NCI-H1694 treated with DMSO at 0.1 percent for 48 hours (cell line): ENCODE data around the gene DCBLD2.
"Not testable (repeated sequence)": the region's sequence is repeated elsewhere in the genome, so short reads cannot be mapped to it uniquely, and the experiment has no call there.

Source experiments
- DNase-seq: peaks from one replicate; lab custom pipeline; 2025; lab: John Stamatoyannopoulos, UW

DCBLD2 gene

DNA sequence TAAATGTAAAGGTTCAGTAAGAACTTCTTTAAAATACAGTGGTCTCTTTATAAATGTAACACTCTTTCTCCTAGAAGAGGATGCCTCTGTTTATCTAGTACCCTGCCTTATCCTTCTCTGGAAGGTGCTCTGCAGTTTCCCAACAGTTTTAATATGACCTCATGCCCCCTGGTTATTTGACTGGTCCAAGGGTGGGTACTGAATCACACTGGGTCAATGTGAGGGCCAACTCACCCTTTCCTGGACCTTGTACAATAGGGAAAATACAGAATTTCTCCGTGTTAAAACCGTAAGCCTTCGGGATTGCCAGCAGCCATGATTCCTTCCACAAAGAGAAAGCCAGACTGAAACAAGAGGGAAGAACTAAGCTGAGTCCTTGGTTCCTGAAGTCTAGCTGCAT is 9.2 kb downstream of the DCBLD2 start:
- DNase-seq = no peak

DNA sequence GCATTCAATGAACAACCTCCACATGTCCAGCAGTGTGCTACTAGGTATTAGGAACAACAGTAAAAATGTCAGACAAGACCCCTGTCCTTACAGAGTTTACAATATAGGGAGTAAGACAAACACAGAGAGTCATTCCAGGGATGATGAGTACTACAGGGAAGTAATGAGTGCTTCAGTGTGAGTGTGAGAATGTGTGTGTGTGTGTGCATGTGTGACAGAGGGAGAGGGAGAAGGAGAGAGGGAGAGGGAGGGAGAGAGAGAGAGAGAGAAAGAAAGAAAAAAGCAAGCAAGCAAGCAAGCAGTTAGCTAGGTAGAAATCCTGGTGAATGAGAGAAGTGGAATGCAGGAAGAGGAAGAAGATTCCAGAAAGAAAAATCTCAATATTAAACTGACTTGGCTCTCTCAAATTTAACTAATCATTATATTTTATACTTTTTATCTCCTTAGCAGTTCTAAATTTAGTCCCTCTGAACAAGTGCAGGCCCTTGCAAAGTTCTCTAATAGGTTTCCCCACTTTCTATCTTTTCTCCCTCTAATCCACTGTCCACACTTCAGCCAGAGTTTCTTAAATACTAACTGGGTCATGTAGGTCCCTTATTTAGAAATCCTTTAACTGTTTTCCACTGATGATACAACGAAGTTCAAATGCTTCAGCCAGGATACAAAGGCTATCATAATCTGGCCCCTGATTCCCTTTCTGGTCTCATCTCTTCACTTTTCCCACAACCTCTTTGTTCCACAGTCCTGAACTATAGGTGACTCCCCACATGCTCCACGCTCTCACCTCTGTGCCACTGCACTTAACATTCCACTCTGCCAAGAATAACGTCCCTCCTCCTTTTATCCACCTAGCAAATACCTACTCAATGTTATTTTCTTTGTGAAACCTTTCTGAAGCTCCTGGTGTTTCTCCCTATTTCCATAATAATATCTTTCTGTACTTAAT is 10.3 kb downstream of the DCBLD2 start:
- DNase-seq = no peak

DNA sequence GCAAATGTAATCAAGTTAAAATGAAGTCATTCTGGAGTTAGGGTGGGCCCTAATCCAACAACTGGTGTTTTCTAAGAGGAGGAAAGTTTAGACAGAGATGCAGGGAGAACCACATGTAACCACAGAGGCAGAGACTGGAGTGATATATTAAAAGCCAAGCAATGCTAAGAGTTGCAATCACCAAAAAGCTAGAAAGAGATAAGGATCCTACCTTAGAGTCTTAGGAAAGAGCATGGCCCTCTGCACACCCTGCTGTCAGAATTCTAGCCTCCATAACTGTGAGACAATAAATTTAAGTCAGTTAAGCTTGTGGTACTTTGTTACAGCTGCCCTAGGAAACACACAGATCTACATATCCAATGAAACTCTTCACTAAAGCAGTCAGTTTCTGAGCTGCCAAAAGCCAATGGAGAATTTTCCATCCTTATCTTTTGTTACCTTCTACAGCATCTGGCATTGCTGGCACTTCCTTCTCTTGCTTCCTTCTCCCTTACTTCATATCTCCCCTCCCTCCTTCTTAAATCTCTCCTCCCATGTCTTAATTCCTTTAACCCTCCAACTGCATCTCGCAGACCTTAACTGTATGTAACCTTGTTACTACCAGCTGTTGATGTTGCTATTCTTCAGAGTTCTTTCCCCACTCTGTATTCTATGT is 11.2 kb downstream of the DCBLD2 start:
- no peak for DNase-seq

DNA sequence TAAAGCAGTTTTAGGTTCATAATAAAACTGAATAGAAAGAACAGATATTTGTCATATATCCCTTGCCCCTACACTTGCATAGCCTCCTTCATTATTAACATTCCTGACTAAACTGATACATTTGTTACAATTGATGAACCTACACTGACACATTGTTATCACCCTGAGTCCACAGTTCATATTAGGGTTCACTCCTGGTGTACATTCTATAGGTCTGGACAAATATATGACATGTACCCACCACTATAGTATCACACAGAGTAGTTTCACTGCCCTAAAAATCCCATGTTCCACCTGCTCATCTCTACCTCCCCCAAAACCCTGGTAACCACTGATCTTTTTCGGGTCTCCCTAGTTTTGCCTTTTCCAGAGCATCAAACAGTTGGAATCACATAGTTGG is 13.8 kb downstream of the DCBLD2 start:
- DNase-seq = no peak

DNA sequence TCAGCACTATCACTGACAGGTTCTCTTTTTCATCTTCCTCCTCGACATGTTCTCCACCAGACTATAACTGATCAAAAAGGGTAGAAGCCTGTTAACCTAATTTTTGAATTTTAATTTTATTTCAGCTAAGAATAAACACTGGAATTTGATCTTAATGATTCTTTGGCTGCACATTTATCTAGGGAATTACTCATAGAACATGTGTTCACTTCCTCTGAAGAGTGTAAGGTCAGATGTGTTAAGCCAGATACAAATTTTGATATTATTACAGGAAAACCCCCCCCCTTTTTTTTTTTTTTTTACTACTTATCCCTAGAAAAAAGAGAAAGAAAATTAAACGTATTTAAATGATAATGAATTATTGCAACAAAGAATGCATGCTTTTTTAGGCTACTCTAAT is 15.0 kb downstream of the DCBLD2 start:
- DNase-seq = no peak

DNA sequence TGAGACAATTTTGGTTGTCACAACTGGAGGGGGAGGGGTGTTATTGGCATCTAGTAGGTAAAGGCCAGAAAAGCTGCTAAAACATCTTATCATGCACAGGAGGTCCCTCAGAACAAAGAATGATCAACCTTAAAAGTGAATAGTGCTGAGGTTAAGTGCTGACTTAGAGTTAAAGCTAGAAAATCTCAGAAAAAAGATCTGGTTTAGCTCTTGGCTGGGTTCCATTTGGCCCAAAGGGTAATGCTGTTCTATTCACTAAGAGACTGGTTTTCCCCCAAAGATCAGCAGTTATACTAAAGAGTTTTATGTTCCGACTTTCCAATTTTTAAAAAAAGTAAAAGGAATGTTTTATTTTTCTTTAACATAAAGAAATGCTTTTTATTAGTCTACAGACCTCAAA is 15.6 kb downstream of the DCBLD2 start:
- no peak for DNase-seq

DNA sequence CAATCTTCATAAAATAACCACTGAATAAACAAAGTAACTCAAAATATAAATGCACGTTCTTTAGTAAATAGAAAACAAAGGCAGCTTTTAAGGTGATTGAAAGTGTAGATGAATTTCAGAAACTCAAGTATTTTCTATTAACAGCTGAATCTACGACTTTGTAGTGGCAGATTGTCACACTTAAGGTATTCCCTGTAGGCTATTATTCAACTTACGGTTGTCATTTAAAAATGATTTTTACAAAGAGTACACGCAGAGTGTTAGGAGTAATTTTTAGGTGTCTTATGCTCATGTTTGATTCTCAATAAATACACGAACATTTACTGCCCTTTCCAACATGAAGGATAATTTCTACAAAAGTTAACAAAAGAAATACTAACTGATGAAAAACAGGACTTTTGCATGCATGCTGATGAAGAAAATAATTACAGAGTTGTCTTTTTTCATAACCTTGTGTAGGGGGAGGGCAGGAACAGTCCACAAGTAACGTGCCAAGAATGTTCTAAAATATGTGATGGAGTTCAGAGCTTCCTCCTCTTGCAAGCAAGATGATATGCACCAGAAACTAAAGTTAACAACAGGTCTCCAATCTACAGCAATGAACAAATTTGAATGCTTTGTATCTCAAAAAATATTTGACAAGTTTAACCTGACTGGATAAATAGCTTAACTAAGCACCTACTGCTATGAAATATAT is 16.7 kb downstream of the DCBLD2 start:
- no peak for DNase-seq

DNA sequence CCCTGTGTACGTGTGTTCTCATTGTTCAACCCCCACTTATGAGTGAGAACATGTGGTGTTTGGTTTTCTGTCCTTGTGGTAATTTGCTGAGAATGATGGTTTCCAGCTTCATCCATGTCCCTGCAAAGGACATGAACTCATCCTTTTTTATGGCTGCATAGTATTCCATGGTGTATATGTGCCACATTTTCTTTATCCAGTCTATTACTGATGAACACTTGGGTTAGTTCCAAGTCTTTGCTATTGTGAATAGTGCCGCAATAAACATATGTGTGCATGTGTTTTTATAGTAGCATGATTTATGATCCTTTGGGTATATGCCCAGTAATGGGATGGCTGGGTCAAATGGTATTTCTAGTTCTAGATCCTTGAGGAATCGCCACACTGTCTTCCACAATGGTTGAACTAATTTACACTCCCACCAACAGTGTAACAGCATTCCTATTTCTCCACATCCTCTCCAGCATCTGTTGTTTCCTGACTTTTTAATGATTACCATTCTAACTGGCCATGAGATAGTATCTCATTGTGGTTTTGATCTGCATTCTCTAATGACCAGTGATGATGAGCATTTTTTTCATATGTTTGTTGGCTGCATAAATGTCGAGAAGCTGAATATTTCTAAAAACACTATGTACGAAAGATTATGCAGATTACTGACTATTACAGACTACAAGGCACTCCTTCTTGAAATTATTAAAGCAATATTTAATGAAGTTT is 18.7 kb downstream of the DCBLD2 start:
- not testable (repeated sequence) for DNase-seq

DNA sequence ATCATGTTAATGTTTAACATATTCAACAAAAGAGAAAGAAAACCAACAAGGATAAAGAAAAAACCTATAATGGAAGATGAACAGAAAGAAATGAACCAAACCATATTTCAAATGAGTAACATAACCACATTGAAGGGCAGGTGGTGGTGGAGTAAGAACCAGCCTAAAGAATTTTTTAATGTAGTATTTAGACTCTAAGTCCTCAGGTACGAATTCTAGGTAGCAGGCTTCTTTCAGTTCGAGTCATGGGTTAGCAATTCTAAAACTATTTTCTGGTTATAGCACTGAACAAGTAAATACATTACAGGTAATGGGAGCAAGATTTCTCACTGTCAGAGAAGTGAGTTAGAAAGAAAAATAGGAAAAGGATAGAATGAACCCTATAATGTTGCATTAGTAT is 24.4 kb downstream of the DCBLD2 start:
- no peak for DNase-seq

DNA sequence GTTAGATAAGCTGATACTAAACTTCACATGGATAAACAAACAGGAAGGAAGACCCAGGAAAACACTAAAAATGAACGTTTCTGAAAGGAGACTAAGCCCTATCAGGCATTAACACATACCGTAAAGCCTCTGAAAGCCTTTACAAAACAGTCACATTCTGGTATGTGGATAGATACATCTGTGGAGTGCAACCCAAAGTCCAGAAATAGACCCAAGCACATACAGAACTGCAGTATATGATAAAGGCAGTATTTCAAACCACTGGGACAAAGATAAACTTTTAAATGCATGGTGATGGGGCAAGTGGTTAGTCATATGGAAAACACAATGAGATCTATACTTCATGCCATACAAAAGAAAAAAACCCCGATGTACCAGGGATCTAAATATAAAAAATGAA is 26.0 kb downstream of the DCBLD2 start:
- DNase-seq = no peak

DNA sequence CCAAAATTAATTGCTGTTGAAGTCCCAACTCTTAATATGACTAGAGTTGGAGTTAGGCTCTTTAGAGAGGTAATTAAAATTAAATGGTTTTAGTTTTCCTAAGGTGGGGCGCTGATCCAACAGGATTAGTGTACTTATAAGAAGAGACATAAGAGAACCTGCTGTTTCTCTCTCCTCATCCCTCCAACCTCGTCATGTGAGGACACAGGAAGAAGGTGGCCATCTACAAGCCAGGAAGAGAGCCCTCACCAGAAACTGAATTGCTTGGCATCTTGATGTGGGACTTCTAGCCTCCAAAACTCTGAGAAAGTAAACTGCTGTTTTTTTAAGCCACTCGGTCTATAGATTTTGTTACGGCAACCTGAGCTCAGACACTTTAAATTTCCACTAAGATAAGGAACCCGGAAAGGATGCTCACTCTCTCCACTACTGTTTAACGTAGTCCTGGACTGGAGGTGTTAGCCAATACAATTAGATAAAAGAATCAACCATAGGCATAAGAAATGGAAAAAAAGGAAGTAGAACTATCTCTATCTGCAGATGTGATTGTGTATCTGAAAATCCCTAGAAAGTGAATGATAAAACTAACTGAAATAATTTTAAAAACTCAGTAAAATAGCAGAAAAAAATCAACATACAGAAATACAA is 26.8 kb downstream of the DCBLD2 start:
- no peak for DNase-seq

DNA sequence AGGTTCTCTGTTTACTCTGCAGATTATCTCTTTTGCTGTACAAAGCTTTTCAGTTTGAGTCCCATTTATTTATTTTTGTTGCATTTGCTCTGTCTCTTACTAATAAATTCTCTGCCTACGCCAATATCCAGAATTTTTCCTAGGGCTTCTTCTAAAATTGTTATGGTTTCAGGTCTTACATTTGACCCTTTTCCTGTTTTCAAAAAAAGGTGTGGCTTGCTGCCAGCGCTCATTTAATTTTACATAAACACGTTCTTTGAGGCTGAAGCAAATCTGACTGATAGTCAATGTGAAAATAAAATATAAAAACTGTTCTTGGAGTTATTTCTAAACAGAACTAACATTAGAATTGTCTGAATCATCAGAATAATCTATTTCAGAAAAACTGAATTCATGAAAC is 32.1 kb downstream of the DCBLD2 start:
- no peak for DNase-seq

DNA sequence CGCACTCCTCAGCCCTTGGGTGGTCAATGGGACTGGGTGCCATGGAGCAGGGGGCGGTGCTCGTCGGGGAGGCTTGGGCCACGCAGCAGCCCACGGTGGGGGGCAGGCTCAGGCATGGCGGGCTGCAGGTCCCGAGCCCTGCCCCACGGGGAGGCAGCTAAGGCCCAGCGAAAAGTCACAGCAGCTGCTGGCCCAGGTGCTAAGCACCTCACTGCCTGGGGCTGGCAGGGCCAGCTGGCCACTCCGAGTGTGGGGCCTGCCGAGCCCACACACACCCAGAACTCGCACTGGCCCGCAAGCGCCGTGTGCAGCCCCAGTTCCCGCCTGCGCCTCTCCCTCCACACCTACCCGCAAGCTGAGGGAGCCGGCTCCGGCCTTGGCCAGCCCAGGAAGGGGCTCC is 43.5 kb downstream of the DCBLD2 start:
- DNase-seq = not testable (repeated sequence)

DNA sequence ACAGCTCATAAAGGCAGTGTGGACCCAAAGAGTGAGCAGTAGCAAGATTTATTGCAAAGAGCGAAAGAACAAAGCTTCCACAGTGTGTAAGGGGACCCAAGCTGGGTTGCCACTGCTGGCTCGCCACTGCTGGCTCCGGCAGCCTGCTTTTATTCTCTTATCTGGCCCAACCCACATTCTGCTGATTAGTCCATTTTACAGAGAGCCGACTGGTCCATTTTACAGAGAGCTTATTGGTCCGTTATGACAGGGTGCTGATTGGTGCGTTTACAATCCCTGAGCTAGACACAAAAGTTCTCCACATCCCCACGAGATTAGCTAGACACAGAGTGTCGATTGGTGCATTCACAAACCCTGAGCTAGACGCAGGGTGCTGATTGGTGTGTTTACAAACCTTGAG is 44.2 kb downstream of the DCBLD2 start:
- DNase-seq = not testable (repeated sequence)

DNA sequence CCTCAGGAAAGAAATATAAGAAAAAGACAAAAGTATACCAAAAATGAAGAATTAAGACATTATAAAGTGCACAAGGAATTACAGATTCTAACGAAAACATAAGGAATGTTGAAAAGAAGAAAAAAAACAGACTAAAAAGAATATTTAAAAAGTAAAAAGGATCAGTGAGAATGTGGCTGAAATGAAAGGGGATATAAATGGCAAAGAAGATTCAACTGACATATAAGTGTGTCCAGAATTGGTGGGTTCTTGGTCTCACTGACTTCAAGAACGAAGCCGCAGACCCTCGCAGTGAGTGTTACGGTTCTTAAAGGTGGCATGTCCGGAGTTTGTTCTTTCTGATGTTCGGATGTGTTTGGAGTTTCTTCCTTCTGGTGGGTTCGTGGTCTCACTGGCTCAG is 44.8 kb downstream of the DCBLD2 start:
- no peak for DNase-seq

DNA sequence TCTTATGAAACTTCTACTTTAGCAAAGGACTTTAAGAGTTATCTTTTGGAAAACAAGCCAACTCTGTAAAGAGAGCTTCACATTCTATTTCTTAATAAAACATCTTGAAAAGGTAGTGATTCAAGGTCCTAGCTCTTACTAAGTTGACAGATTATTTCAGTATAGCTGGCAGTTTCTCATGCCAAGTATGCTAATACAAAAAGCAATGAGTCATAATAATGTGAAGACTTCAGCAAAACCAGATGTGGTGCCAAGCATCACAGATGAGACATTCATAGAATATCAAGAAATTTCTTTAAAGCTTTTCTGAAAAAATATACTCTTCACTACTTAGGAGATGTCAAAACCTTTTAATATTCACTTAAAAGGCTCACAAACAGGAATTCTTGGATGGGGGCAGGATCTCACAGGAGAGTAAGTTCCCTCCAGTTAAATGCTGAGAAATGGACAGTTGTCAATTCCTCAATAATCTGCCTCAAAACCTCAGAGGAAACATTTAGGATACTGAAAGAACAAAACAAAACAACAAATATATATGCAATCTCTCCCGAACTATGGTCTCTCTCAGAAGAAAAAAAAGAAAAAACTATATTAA is 45.6 kb downstream of the DCBLD2 start:
- DNase-seq = no peak

DNA sequence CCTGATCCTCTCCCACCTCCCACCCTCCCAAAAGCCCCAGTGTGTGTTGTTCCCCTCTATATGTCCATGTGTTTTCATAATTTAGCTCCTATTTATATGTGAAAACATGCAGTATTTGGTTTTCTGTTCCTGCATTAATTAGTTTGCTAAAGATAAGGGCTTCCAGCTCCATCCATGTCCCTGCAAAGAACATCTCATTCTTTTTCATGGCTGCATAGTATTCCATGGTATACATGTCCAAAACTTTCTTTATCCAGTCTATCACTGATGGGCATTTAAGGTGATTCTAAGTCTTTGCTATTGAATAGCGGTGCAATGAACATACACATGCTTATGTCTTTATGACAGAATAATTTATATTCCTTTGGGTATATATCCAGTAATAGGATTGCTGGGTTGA is 53.4 kb downstream of the DCBLD2 start:
- DNase-seq = no peak

DNA sequence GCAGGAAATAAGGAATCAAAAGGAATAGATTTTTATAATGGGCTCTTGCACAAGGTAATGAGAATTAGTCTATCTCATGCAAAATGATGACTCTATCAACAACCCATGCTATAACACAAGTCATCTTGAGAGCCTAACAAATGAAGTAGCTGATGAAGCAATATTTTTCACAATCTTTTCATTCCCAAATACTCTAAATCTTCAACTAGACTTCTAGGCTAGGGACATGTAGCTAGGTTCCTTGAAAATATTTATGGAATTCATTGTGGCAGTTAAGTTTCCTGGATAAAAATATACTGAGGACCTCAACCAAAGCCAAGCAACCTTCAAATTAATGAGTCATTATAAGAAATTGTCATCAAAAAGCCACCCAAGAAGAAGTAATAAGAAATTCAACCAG is 55.4 kb downstream of the DCBLD2 start:
- no peak for DNase-seq

DNA sequence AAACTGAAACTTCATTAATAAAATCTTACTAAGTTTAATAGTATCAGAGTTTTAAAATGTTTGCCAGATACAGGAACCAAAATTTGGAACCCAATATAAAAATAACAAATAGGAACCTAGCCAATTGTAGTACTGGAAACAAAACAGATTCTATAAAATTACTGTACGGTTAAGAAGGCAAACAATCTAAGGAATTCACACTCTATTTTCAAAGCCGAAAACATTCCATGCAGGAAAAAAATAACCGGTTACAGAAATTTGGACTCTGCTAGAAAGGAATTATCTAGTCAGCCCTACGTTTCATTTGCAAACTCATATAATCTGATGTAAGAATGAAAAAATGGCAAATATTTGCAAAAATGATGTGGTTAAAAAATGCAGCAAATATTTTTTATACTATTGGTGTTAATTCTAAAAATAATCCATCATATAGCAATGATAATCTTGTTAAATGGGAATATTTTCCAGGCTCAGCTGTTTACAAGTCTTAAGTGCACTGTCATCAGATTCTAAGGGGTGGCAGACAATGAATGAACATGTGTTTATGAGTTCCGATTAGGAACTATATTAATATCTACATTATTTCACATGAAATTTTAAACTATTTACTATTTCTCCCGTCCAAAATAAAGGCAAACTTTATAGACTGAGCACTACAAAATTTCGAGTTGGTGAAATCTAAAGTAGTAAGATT is 58.1 kb downstream of the DCBLD2 start:
- DNase-seq = no peak

DNA sequence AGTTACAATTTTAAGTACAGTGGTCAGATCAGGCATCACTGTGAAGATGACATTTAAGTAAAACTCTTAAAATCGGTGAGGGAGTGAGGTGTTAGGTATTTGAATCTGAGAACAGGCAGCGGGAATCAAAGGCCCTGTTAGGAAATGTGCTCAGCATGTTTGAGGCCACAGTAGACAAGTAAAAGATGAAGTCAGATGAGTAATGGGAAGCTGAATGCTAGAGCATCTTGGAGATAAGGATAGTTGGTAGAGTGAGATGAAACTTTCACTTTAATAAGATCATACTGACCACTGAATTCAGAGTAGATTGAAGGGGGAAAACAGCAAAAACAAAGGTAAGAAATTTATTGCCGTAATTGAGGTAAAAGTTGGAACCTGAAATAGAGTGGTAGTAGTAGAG is 61.6 kb downstream of the DCBLD2 start:
- DNase-seq = no peak

DNA sequence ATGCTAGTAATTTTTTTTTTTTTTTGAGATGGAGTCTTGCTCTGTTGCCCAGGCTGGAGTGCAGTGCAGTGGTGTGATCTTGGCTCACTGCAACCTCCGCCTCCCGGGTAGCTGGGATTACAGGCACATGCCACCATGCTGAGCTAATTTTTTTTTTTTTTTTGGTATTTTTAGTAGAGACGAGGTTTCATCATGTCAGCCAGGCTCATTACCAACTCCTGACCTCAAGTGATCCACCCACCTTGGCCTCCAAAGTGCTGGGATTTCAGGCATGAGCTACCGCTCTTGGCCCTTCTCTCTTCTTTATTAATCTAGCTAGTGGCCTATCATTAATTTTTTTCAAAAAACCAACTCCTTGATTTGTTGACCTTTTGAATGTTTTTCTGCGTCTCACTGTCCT is 70.4 kb downstream of the DCBLD2 start:
- DNase-seq = not testable (repeated sequence)
